ENCODE measurements around the gene MGAT4B. TPM values are rescaled to one million over a fixed set of nuclear protein-coding genes. Genes with fewer than 3 reads are reported as not detected.

The MGAT4B gene
- total RNA-seq, 4 donors from 2014 or later = 86.3 to 113 (median 101) TPM

- H3K4me3 ChIP-seq (ENCODE audit: low read depth, poor library complexity, severe bottlenecking) = no peak overlapping the region
- WGBS, 2 donors = 92 to 93% methylated on average over 6 of the region's 6 CpGs
- intact Hi-C loops (cut with DNase I; ENCODE audit: low total_unique reads) = no loop called here
- DNase-seq (ENCODE audit: low spot score in 2 of 2) = no peak
- TF ChIP-seq POLR2A (IDR thresholded peaks at IDR 0.05) = no peak
- no peak for TF ChIP-seq CTCF (IDR thresholded peaks at IDR 0.05)
Observed at GRCh38 chr5:179772351-179772750, 34.3 kb downstream of the MGAT4B start.

GRCh38 chr5:179771311-179771895 lies 35.3 kb downstream of the MGAT4B start:
- TF ChIP-seq CTCF (IDR thresholded peaks at IDR 0.05) (no peak), POLR2A (IDR thresholded peaks at IDR 0.05) (no peak)
- 86 to 94% methylated on average over 4 of the region's 4 CpGs for WGBS, 2 donors
- no peak for DNase-seq (ENCODE audit: low spot score in 2 of 2)
- intact Hi-C loops (cut with DNase I; ENCODE audit: low total_unique reads) = no loop called here
- no peak overlapping the region for H3K4me3 ChIP-seq (ENCODE audit: low read depth, poor library complexity, severe bottlenecking)

- DNase-seq (ENCODE audit: low spot score in 2 of 2) = no peak
- TF ChIP-seq POLR2A (IDR thresholded peaks at IDR 0.05) (no peak), CTCF (IDR thresholded peaks at IDR 0.05) (no peak)
- WGBS, 2 donors = 91 to 94% methylated on average over 5 of the region's 5 CpGs
- intact Hi-C loops (cut with DNase I; ENCODE audit: low total_unique reads) = no loop called here
- H3K4me3 ChIP-seq (ENCODE audit: low read depth, poor library complexity, severe bottlenecking) = no peak overlapping the region
Observed at GRCh38 chr5:179769796-179770195, 36.9 kb downstream of the MGAT4B start.

- intact Hi-C loops (cut with DNase I; ENCODE audit: low total_unique reads) = no loop called here
- no peak for DNase-seq (ENCODE audit: low spot score in 2 of 2)
- 73 to 84% methylated on average over 6 of the region's 6 CpGs for WGBS, 2 donors
- TF ChIP-seq POLR2A (IDR thresholded peaks at IDR 0.05) = no peak
- H3K4me3 ChIP-seq (ENCODE audit: low read depth, poor library complexity, severe bottlenecking) = no peak overlapping the region
Observed at GRCh38 chr5:179769271-179769670, 37.4 kb downstream of the MGAT4B start.

- TF ChIP-seq POLR2A (IDR thresholded peaks at IDR 0.05) = no peak
- TF ChIP-seq CTCF (IDR thresholded peaks at IDR 0.05) = no peak
- DNase-seq (ENCODE audit: low spot score in 2 of 2) = no peak
- WGBS, 2 donors = 88 to 92% methylated on average over 18 of the region's 18 CpGs
- H3K4me3 ChIP-seq (ENCODE audit: low read depth, poor library complexity, severe bottlenecking) = no peak overlapping the region
- intact Hi-C loops (cut with DNase I; ENCODE audit: low total_unique reads) = no loop called here
Observed at GRCh38 chr5:179768326-179769085, 38.2 kb downstream of the MGAT4B start.

GRCh38 chr5:179767496-179768100 lies 39.1 kb downstream of the MGAT4B start:
- TF ChIP-seq POLR2A (IDR thresholded peaks at IDR 0.05) (no peak), CTCF (IDR thresholded peaks at IDR 0.05) (no peak)
- intact Hi-C loops (cut with DNase I; ENCODE audit: low total_unique reads) = no loop called here
- 88 to 89% methylated on average over 9 of the region's 9 CpGs for WGBS, 2 donors
- no peak overlapping the region for H3K4me3 ChIP-seq (ENCODE audit: low read depth, poor library complexity, severe bottlenecking)
- DNase-seq (ENCODE audit: low spot score in 2 of 2) = no peak
